ENCODE data around the gene C4BPA. TPM values are rescaled to one million over a fixed set of nuclear protein-coding genes. Genes with fewer than 3 reads are reported as not detected.

Gene C4BPA
- polyA plus RNA-seq, 6 donors from 2014 or later, result not detected

DNA sequence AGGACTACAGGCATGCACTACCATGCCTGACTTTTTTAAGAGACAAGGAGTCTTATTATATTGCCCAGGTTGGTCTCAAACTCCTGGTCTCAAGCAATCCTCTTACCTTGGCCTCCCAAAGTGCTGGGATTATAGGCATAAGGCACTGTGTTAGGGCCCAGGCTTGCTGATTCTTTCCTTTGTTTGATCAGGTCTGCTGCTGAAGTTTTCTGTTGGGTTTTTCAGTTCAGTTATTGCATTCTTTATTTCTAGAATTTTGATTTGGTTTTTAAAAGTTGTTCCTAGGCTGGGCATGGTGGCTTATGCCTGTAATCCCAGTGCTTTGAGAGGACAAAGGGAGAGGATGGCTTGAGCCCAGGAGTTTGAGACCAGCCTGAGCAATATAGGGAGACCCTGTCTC lies 47.9 kb downstream of the C4BPA start:
- Mint-ChIP-seq H3K36me3 (peaks cover 15 to 29% of the 10 kb centered on the region in 2 donors), H3K27me3 (peaks cover 0 to 8% (median 0%) of the 10 kb centered on the region in 3 donors), H3K4me1 (no peaks in the 10 kb centered on the region), H3K27ac (no peak overlapping the region), H3K4me3 (no peak overlapping the region), H3K9me3 (peaks cover 4 to 28% (median 18%) of the 10 kb centered on the region in 7 donors)
- ATAC-seq (ENCODE audit: low read depth in 2 of 2) (no peak), DNase-seq (no peak)

DNA sequence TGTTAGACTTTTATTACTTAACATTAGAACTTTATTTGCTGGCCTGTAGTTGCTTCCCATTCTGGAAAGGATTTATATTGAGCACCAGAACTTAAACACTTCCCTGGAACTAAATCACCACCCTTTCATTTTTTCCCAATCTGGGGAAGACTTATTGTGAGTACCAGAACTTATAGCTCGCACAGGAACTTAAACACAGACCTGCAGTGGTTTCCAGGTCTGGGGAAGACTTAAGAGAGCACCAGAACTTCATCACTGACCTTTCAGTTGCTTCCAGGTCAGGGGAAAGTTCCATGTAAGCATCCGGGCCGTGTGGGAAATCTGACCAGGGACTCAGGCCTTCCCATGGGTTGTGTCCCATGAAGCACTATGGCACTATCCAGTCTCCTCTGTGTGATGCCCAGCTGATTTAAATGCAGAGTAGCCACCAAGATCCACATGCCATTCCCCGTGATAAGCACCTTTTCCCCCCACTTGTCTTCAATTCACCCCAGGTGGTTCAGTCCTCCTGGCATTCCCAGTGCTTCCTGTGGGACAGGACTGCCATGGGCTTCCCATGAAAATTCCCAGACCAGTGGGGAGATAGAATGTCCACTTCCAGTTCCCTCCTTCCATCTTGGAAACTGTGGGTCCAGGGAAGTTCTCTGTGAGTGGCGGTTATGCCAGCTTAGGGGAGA lies 48.9 kb downstream of the C4BPA start:
- no peaks in the 10 kb centered on the region for H3K4me1 Mint-ChIP-seq
- no peak for DNase-seq
- peak overlapping the region in 1 of 8 donors; percentile 15 for H3K4me3 Mint-ChIP-seq
- H3K9me3 Mint-ChIP-seq, result peaks cover 4 to 31% (median 22%) of the 10 kb centered on the region in 7 donors
- peaks cover 3 to 13% (median 3%) of the 10 kb centered on the region in 3 donors for H3K27me3 Mint-ChIP-seq
- no peak overlapping the region for H3K27ac Mint-ChIP-seq
- no peak for ATAC-seq (ENCODE audit: low read depth in 2 of 2)
- H3K36me3 Mint-ChIP-seq, result peaks cover 15 to 33% of the 10 kb centered on the region in 2 donors

DNA sequence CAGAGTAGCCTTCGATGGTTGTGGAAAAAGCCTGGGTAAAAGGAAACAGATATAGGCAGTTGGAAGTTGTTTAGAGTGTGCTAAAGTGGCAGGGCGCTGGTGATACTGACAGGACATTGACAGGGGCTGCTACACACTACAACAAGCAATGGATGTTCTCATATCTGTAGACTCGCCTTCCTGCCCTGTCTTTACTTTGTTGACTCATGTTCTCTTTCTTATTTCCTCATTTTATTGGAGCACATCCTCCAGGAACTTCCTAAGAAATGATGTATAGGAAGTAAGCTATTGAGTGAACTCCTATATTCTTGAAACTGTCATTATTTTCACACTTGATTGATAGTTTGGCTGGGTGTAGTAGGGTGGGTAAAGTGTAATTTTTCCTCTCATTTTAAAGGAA lies 51.0 kb downstream of the C4BPA start:
- Mint-ChIP-seq H3K4me1 (no peaks in the 10 kb centered on the region), H3K27ac (no peak overlapping the region), H3K4me3 (no peak overlapping the region), H3K9me3 (peaks cover 4 to 34% (median 24%) of the 10 kb centered on the region in 7 donors), H3K27me3 (peaks cover 9 to 18% (median 10%) of the 10 kb centered on the region in 3 donors), H3K36me3 (peaks cover 15 to 39% of the 10 kb centered on the region in 2 donors)
- ATAC-seq (ENCODE audit: low read depth in 2 of 2), result no peak
- no peak for DNase-seq

DNA sequence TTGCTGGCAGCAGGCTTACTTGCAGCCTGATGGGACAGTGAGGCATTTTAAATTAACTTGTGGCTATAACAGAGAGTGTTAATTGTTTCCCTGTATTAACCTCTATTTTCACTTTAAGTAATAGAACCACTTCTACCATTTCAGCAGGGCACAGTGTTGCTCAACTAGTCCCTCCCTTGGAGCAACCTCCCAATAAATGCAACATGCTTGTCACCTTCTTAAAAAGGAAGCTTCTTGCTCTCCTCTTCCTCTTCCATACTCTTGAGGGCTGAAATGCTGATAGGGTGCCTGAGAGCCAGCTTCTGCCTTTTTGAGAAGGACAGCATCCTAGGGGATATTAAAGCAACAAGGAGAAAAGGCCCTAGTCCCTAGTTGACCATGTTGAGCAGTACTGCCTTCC lies 52.1 kb downstream of the C4BPA start:
- Mint-ChIP-seq H3K27me3 (peaks cover 14 to 20% (median 16%) of the 10 kb centered on the region in 3 donors), H3K4me1 (no peaks in the 10 kb centered on the region), H3K36me3 (peaks cover 12 to 37% of the 10 kb centered on the region in 2 donors), H3K9me3 (peaks cover 4 to 29% (median 21%) of the 10 kb centered on the region in 7 donors), H3K27ac (no peak overlapping the region), H3K4me3 (no peak overlapping the region)
- ATAC-seq (ENCODE audit: low read depth in 2 of 2) (no peak), DNase-seq (no peak)

DNA sequence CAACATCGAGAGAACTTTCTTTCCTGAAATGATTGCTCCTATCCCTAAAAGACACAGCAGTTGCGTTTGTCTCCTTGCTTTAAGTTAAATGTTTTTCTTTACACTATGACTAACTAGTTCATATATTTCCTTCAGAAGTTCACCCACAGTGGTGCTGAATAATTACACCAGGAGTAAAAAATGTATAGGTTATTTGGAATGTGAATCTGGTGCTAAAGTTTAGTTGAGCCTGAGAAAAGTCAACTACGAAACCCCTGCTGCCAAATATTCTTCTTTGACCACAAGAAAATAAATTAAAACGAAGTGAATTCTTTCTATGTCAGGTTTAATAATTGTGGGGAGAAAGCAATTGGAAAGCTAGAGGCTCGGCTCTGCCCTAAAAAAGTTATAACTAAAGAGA lies 52.8 kb downstream of the C4BPA start:
- Mint-ChIP-seq H3K4me1 (no peaks in the 10 kb centered on the region), H3K27ac (no peak overlapping the region), H3K4me3 (no peak overlapping the region), H3K9me3 (peaks cover 1 to 22% (median 14%) of the 10 kb centered on the region in 7 donors), H3K27me3 (peaks cover 14 to 20% (median 16%) of the 10 kb centered on the region in 3 donors), H3K36me3 (peaks cover 5 to 29% of the 10 kb centered on the region in 2 donors)
- DNase-seq, result no peak
- ATAC-seq (ENCODE audit: low read depth in 2 of 2), result no peak

DNA sequence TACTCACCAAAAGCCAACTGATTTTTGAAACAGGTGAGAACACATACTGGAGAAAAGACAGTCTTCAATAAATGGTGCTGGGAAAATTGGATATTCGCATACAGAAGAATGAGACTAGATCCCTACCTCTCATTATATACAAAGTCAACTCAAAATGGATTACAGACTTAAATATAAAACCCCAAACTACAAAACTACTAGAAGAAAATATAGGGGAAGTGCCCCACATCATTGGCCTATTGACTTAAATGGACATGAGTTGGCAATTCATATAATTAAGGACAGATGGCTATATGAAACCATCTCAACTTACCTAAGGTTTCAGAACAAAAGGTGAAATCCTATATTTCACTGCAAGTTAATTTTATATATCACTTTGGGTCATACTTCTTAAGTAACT lies 60.1 kb downstream of the C4BPA start:
- no peak overlapping the region for H3K27ac Mint-ChIP-seq
- no peak for DNase-seq

DNA sequence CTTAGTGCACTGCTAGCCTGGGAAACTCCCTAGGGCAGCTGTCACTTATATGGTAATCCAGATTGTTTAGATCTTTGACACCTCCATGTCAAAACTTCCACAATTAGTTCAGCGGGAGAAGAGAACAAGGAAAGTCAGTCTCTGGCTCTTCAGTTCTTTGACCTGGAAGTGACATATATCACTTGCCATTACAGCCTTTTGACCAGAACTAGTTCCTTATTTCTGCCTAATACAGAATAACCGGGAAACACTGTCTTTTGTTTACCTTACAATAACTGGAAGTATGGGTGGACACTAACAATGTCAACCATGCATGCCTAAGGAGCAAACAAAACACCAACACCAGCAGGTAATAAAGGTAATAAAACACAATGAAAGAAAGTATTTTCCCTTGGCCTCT lies 68.3 kb downstream of the C4BPA start:
- H3K4me1 Mint-ChIP-seq, result peaks cover 8 to 13% (median 9%) of the 10 kb centered on the region in 3 donors
- H3K9me3 Mint-ChIP-seq, result peaks cover 0 to 8% (median 0%) of the 10 kb centered on the region in 7 donors
- no peak overlapping the region for H3K4me3 Mint-ChIP-seq
- no peaks in the 10 kb centered on the region for H3K36me3 Mint-ChIP-seq
- H3K27ac Mint-ChIP-seq, result peak overlapping the region in 1 of 6 donors; percentile 81
- DNase-seq (no peak), ATAC-seq (ENCODE audit: low read depth in 2 of 2) (no peak)
- no peaks in the 10 kb centered on the region for H3K27me3 Mint-ChIP-seq

More for the DNA sequence above, 60.1 kb downstream of the C4BPA start:
- no peak for ATAC-seq (ENCODE audit: low read depth in 2 of 2)
- no peak overlapping the region for H3K4me3 Mint-ChIP-seq
- peaks cover 5 to 6% (median 6%) of the 10 kb centered on the region in 3 donors for H3K27me3 Mint-ChIP-seq
- no peaks in the 10 kb centered on the region for H3K4me1 Mint-ChIP-seq
- peaks cover 5 to 7% of the 10 kb centered on the region in 2 donors for H3K36me3 Mint-ChIP-seq
- peaks cover 0 to 17% (median 6%) of the 10 kb centered on the region in 7 donors for H3K9me3 Mint-ChIP-seq

DNA sequence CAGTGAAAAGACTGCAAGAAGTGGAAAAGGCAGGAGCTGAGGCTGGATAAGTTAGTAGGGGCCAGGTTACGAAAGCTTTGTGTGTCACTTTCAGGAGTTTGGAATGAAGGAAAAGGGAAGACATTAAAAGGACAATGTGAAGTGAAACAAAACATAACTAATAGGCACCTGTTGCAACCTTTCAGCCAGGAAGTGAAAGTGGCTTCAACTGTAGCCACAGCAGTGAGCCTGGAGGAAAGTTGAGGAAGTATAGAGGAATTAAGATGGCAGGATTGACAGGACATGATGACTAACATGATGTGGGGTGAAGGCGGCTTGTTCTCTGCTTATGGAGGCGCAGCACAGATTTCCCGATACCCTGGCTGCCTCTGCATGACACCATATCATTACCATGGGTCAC lies 68.9 kb downstream of the C4BPA start:
- DNase-seq (peak; percentile 23), ATAC-seq (ENCODE audit: low read depth in 2 of 2) (peak; percentile 81 to 93)
- H3K27ac Mint-ChIP-seq, result peak overlapping the region in 2 of 6 donors; percentile 17 to 81
- H3K4me3 Mint-ChIP-seq, result peak overlapping the region in 2 of 8 donors; percentile 17 to 62
- H3K4me1 Mint-ChIP-seq, result peaks cover 8 to 13% (median 9%) of the 10 kb centered on the region in 3 donors
- peaks cover 0 to 8% (median 0%) of the 10 kb centered on the region in 7 donors for H3K9me3 Mint-ChIP-seq
- H3K27me3 Mint-ChIP-seq, result no peaks in the 10 kb centered on the region
- no peaks in the 10 kb centered on the region for H3K36me3 Mint-ChIP-seq

DNA sequence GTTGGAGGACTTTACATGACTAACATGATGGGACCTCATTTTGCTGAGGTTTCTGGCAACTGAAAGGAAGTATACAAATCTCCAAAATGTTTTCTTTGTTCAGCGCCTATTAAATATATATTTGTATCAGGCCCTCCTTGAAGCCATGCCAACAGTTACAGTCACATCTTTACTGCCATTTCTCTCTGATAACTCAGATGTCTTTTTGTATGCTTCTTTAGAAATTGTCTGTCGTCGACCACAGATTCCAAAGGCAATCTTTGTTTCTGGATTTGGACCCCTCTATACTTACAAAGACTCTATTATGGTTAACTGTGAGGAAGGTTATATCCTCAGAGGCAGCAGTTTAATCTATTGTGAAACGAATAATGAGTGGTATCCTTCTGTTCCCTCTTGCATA lies 69.4 kb downstream of the C4BPA start:
- DNase-seq (no peak), ATAC-seq (ENCODE audit: low read depth in 2 of 2) (no peak)
- peaks cover 8 to 13% (median 9%) of the 10 kb centered on the region in 3 donors for H3K4me1 Mint-ChIP-seq
- no peaks in the 10 kb centered on the region for H3K36me3 Mint-ChIP-seq
- H3K9me3 Mint-ChIP-seq, result peaks cover 0 to 8% (median 0%) of the 10 kb centered on the region in 7 donors
- H3K4me3 Mint-ChIP-seq, result peak overlapping the region in 1 of 8 donors; percentile 17
- peaks cover 0 to 3% (median 2%) of the 10 kb centered on the region in 3 donors for H3K27me3 Mint-ChIP-seq
- H3K27ac Mint-ChIP-seq, result no peak overlapping the region

DNA sequence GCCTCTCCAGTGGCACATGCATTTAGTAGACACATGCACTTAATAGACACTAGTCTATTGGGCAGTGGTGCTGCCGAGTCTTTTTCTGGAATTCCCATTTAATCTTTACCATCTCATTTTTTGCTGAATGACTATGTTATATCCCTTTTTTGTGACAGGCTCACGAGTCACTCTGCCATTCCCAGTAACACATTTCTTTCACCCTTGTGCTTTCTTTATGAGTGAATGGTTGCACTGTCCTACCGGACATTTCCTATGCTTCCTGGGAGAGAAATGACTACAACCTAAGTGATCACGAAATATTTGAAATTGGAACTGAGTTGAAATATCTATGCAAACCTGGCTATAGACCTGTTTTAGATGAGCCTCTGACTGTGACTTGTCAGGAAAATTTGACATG lies 70.9 kb downstream of the C4BPA start:
- ATAC-seq (ENCODE audit: low read depth in 2 of 2) (no peak), DNase-seq (no peak)
- Mint-ChIP-seq H3K4me1 (peaks cover 8 to 13% (median 9%) of the 10 kb centered on the region in 3 donors), H3K36me3 (no peaks in the 10 kb centered on the region), H3K27me3 (peaks cover 8 to 18% (median 14%) of the 10 kb centered on the region in 3 donors), H3K27ac (no peak overlapping the region), H3K4me3 (no peak overlapping the region), H3K9me3 (peaks cover 0 to 3% (median 0%) of the 10 kb centered on the region in 7 donors)

DNA sequence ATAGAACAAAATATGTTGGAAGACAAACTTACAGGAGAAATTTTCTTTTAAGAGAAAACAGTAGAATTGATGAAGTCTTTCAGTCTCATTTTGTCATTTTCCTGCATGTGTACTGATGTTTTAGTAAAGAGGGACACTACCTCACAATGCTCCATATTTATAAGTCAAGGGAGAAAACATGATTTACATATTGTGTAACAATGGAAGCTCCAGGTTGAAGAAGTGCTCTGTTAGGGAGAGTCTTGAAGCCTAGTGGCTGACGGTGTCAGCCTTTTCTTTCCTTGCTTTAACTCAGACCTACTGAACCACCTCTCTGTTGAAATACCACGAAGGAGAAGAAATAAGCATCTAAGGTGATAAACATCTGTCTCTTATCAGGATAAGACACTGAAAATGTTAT lies 75.0 kb downstream of the C4BPA start:
- no peak overlapping the region for H3K27ac Mint-ChIP-seq
- no peak overlapping the region for H3K4me3 Mint-ChIP-seq
- no peaks in the 10 kb centered on the region for H3K4me1 Mint-ChIP-seq
- ATAC-seq (ENCODE audit: low read depth in 2 of 2) (no peak), DNase-seq (no peak)
- H3K27me3 Mint-ChIP-seq, result peaks cover 13 to 22% (median 14%) of the 10 kb centered on the region in 3 donors
- H3K36me3 Mint-ChIP-seq, result no peaks in the 10 kb centered on the region
- no peaks in the 10 kb centered on the region for H3K9me3 Mint-ChIP-seq

DNA sequence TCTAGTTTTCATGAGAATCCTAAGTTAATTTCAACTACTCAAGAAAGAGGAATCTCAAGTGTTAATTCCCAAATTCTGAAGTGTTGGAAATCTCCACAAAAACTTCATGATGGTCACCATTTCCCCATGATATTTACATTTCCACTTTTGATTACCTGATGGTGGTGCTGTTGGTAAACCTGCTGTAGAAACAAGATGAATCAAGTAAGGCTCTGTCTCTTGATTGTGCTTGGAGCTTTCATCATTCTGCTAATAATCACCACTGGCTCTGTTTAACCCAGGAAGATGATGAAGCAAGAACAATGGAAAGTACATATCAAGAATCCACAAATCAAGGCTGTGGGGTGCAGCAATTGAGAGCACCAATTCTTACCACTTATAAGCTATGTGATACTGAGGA lies 77.8 kb downstream of the C4BPA start:
- DNase-seq (peak; percentile 14), ATAC-seq (ENCODE audit: low read depth in 2 of 2) (peak in 1 of 2 donors; percentile 36)
- H3K9me3 Mint-ChIP-seq, result no peaks in the 10 kb centered on the region
- H3K36me3 Mint-ChIP-seq, result no peaks in the 10 kb centered on the region
- H3K27ac Mint-ChIP-seq, result no peak overlapping the region
- H3K27me3 Mint-ChIP-seq, result peaks cover 13 to 22% (median 14%) of the 10 kb centered on the region in 3 donors
- H3K4me3 Mint-ChIP-seq, result no peak overlapping the region
- no peaks in the 10 kb centered on the region for H3K4me1 Mint-ChIP-seq

DNA sequence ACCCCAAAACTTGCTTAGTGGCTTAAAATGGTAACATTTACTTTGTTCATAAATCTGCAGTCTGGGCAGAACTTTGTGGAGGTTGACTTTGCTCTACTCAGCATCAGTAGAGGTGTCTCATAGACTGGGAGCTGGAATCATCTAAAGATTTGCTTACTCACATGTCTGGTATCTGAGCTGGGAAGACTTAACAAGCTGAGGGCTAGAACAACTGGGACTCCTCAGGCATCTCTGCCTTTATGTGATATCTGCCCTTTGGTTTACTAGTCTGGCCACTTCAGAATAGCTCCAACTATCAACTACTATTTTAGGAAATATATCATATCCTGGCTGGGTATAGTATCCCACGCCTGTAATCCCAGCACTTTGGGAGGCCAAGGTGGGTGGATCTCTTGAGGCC lies 82.5 kb downstream of the C4BPA start:
- Mint-ChIP-seq H3K27me3 (peaks cover 0 to 5% (median 0%) of the 10 kb centered on the region in 3 donors), H3K4me3 (no peak overlapping the region), H3K9me3 (peaks cover 0 to 13% (median 11%) of the 10 kb centered on the region in 7 donors), H3K4me1 (no peaks in the 10 kb centered on the region), H3K36me3 (peaks cover 0 to 9% of the 10 kb centered on the region in 2 donors), H3K27ac (no peak overlapping the region)
- DNase-seq, result no peak
- no peak for ATAC-seq (ENCODE audit: low read depth in 2 of 2)

DNA sequence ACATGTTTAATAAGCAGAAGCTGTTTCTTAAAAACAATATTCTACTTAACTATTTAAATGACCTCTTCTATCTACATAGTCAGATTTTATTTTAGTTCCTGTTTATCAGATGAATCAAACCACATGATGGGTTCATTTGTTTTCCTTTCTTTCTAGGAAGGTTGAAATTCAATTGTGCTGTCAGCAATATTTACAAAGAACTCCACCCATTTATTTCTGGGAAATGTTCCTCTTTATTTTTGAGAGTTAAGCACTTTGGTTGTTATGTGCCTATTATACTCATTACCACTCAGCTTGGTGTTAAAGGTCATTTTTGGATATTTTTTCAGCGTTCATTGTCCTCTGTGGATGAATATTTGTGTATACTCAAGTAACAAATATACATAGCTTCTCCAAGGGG lies 84.9 kb downstream of the C4BPA start:
- Mint-ChIP-seq H3K36me3 (peaks cover 0 to 9% of the 10 kb centered on the region in 2 donors), H3K4me3 (no peak overlapping the region), H3K9me3 (peaks cover 0 to 13% (median 11%) of the 10 kb centered on the region in 7 donors), H3K27me3 (peaks cover 0 to 8% (median 6%) of the 10 kb centered on the region in 3 donors), H3K27ac (no peak overlapping the region), H3K4me1 (no peaks in the 10 kb centered on the region)
- no peak for ATAC-seq (ENCODE audit: low read depth in 2 of 2)
- no peak for DNase-seq
